HK-2 (cell line): ENCODE measurements around the gene FRMPD2.
A peak's percentile ranks its signal among the peaks of the same experiment; 100 is the strongest.
"Not testable (repeated sequence)": the region's sequence is repeated elsewhere in the genome, so short reads cannot be mapped to it uniquely, and the experiment has no call there.

Source experiments
- DNase-seq: peaks from one replicate; pipeline ENCODE4 v3.0.0-alpha.2; 2018; ENCODE audit not compliant: unreplicated experiment

The FRMPD2 gene

DNA sequence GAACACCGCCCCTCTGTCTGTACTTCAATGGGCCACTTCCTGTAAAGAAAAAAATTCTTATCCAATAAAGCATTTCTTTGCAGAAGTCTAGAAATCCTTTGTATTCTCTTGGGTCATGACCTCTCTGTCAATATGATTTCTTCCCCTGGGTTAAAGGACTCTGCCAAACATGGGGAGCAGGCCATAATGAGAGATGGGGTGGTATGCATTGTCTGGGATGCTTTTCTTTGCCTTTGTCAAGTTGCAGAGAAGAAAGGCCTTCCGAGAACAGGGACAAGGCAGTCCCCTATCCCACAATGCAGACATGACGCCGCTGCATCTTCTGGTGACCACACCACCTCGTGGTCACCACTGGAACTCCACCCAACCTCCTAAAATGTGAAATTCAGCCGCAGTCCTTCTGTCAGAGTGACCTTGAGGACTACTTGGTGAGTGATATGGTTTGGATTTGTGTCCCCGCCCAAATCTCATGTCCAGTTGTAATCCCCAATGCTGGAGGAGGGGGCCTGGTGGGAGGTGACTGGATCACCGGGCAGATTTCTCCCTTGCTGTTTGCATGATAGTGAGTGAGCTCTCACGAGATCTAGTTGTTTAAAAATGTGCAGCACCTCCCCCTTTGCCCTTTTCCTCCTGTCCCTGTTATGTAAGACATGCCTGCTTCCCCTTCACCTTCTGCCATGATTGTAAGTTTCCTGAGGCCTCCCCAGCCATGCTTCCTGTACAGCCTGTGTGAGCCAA, 15.2 kb upstream of the FRMPD2 start:
- peak; percentile 53 for DNase-seq

GRCh38 chr10:48288661-48289060, 14.2 kb upstream of the FRMPD2 start:
- no peak for DNase-seq

DNA sequence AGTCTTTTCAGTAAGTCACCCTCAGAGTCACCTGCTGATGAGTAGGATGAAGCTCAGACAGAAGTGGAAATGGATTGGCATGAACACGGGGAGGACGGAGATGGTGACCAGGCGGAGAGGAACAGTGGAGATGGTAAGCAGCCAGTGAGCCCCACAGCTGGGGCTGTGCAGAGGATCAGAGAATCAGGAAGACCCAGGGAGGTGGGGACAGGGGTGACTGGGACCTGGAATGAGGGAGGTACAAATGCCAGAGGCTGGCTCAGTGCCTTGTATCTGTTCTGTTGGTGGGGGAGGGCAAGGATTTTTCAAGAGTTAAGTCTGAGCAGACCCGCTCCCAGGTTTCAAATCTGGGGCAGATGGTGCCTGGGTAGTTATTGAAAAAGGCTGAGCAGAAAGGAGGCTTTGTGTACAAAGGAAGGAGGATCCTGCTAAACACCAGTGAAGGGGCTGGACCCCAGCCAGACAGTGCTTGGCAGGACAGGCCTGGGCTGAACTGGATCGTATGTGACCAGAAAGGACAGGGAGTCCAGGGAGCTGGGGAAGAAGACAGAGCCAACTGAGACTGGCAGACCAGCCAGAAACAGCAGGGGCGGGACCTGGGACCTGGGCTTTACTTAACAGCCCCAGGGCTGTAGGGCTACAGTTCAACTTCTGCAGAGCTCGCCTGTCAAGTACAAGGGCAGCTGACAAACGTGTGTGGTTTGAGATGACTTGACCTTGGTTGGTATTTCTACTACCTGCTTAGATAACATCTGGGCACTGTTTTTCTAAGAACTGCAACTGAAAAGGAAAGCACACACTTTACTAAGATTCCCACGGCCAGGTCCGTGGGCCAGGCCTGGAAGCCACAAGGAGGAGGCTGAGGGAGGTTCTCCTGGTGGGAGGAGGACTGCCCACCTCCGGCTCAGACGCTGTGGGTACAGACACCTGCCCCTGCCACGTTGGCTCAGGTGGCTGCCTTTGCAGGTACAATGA, 13.2 kb upstream of the FRMPD2 start:
- DNase-seq, result no peak

DNA sequence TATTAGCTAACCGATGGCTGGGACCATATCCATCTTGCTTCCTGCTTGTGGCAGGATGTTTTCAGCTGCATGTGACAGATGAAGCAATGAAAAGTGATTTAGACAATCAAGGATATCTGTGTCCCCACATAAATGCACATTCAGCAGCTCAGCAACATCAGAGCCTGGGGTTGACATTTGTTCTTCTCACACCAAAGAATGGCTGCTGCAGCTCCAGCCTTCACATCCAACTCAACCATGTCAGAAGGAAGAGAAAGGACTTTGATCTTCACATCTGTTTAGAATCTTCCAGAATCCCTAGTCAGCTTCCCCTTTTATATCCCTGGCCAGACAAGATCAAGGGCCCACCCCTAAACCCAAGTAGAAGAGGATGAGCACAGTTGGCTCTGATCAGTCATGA, 11.9 kb upstream of the FRMPD2 start:
- no peak for DNase-seq

DNA sequence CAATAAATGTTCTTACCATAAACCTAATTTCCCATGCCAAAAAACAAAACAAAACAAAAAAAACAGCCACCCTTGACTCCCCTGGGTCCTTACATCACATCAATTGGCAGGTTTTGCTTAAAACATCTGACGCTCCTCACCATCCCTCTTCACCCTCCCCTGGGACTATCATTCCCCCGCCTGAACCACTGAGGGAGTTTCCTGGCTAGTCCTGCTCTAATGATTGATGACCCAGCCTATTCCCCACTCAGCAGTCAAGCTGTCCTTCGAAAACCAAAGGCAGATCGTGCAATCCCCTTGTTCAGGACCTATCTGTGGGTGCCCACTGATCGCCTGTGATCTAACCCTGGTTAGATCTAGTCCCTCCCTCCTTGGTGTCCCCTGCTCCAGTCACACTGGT, 11.2 kb upstream of the FRMPD2 start:
- no peak for DNase-seq

DNA sequence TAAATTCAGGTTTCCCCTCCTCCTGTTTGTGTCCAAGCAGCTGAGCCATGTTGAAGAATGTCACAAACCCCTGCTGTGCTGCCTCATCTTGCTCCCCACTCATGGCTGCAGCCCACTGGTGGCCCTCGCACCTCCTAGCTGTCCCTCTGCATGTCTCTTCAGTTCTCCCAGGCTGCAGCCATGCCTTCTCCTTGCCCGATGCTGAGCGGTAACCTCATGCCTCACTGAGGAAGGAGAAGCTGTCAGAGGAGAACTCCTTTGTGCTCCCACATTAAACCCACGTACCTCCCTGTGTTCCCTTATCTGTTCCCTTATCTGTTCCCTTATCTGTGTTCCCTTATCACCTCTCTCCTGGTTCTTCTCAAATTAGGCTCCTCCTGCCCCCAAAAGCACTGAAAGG, 10.3 kb upstream of the FRMPD2 start:
- DNase-seq, result no peak

GRCh38 chr10:48284002-48284546, 9.6 kb upstream of the FRMPD2 start:
- no peak for DNase-seq

- no peak for DNase-seq
Measured at GRCh38 chr10:48282829-48283228, 8.3 kb upstream of the FRMPD2 start.

DNA sequence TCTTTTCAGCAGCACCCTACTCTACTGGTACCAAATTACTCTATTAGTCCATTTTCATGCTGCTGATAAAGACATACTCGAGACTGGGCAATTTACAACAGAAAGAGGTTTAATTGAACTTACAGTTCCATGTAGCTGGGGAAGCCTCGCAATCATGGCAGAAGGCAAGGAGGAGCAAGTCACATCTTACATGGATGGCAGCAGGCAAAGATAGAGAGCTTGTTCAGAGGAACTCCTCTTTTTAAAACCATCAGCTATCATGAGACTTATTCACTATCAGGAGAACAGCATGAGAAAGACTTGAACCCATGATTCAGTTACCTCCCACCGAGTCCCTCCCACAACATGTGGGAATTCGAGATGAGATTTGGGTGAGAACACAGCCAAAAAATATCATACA, 7.2 kb upstream of the FRMPD2 start:
- not testable (repeated sequence) for DNase-seq

DNA sequence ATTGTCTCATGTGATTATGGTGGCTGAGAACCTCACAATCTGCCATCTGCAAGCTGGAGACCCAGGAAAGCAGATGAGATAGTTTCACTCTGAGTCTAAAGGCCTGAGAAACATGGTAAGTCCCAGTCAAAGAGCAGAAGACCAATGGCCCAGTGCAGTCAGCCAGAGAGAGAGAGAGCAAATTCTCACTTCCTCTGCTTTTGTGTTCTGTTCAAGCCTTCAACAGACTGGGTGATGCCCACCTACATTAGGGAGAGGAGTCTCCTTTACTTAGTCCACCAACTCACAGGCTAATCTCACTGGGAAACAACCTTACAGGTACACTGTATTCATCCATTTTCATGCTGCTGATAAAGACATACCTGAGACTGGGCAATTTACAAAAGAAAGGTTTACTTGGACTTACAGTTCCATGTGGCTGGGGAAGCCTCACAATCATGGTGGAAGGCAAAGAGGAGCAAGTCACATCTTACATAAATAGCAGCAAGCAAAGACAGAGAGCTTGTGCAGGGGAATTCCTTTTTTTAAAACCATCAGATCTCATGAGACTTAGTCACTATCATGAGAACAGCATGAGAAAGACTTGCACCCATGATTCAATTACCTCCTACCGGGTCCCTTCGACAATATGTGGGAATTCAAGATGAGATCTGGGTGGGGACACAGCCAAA, 4.7 kb upstream of the FRMPD2 start:
- no peak for DNase-seq

- no peak for DNase-seq
Measured at GRCh38 chr10:48277093-48277492, 2.6 kb upstream of the FRMPD2 start.

DNA sequence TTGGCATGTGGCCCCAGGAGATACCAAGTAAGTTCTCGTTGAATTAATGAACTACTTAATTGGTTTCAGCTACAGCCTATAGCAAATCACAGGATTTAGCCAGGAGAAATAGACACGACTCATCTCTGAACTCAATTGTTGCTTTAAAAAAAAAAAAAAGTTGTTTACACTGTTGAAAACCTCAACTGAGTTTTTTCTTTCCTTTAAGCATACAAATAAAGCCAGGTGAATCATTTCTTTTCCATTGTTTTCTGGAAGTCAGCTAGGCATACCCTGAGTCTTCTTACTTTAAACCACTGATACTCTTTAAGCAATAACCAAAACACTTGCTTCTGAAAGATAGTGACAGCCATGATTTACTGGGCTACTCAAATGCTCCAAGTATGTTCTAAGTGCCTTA, 755 bp downstream of the FRMPD2 start:
- DNase-seq, result no peak

GRCh38 chr10:48272682-48273081, 1.8 kb downstream of the FRMPD2 start:
- DNase-seq, result no peak

GRCh38 chr10:48271047-48271730, 3.3 kb downstream of the FRMPD2 start:
- no peak for DNase-seq

DNA sequence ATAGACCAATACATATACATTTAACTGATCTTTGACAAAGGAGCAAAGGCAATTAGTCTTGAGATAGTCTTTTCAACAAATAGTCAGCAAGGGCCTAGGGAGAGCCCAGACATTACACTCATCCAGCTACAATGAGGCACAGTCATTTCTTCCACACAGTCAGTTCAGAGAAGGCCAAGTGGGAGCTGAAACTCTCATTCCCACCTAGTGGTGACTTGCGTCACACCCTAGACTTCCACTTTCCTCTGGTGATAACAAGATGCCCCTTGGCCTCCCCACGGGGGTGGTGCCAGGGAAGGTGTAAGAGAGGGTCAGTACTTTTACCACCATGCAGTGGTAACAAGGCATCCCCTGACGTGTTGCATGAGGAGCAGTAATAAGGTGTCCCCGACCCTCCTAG, 8.0 kb downstream of the FRMPD2 start:
- DNase-seq, result no peak

DNA sequence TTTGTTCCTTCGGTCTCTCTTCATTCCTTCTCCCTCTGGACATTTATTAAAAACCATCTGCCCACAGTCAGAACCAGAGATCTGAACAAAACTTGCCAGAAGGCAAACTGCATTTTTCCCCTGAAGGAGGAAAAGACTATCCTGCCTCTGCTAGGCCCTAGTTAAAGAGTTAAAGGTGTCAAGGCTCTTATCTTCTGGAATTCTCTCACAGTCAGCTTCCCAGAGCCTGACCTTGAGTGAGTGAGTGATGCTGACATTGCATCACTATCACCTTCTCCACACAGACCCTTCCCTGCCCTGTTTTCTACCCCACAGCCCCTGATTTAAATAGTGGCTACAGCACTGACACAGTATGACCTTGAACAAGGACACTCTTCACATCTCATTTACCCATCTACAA, 16.4 kb downstream of the FRMPD2 start:
- DNase-seq, result no peak

- no peak for DNase-seq
Measured at GRCh38 chr10:48257407-48257961, 17.0 kb downstream of the FRMPD2 start.

GRCh38 chr10:48255722-48256121, 18.8 kb downstream of the FRMPD2 start:
- no peak for DNase-seq

- peak; percentile 31 for DNase-seq
Measured at GRCh38 chr10:48254750-48255512, 19.6 kb downstream of the FRMPD2 start.

DNA sequence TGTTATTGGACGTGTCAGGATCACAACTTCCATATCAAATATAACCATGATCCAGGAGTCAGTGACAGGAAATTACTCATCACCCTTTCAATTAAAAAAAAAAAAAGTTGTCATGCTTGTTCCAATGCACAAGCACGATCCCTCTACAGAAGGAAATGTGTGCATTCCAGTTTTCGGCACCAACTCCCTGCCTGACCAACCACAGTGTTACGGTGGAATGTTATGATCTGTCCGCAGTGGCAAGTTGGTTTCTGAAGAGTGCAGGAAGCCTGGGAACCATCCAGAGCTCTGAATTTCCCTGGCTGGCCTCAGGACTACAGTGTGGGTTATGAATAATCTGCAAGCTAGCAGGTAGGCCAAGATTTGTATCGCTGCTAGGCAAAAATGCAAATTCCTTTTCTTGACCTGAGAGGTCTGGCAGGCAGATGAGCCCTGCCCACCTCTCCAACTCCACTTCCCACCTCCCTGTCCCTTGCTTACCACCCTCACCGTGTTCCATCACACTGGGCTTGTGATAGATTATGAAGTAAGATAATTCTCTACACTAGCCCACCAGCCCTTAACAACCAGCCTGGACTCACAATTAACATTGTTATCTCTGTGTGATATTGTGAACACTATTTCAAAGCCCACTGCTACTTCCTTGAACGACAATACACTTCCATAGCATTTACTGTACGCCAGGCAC, 20.4 kb downstream of the FRMPD2 start:
- peak; percentile 78 for DNase-seq
